ENCODE data around the gene ST6GAL2.

GRCh38 chr2:106800976-106801655, 84.9 kb downstream of the ST6GAL2 start:
- TF ChIP-seq, protein P1, sequence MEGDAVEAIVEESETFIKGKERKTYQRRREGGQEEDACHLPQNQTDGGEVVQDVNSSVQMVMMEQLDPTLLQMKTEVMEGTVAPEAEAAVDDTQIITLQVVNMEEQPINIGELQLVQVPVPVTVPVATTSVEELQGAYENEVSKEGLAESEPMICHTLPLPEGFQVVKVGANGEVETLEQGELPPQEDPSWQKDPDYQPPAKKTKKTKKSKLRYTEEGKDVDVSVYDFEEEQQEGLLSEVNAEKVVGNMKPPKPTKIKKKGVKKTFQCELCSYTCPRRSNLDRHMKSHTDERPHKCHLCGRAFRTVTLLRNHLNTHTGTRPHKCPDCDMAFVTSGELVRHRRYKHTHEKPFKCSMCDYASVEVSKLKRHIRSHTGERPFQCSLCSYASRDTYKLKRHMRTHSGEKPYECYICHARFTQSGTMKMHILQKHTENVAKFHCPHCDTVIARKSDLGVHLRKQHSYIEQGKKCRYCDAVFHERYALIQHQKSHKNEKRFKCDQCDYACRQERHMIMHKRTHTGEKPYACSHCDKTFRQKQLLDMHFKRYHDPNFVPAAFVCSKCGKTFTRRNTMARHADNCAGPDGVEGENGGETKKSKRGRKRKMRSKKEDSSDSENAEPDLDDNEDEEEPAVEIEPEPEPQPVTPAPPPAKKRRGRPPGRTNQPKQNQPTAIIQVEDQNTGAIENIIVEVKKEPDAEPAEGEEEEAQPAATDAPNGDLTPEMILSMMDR (IDR thresholded peaks at IDR 0.05 in 2 of 3, conservative IDR thresholded peaks at IDR 0.05 in 1 of 3; ENCODE audit: insufficient read depth in 2 of 3, low read depth in 1 of 3, low read length in 3 of 3): no peak
- TF ChIP-seq ZNF232 (CRISPR knock-in tag; IDR thresholded peaks at IDR 0.05) (no peak), SMAD1 (IDR thresholded peaks at IDR 0.05; ENCODE audit: low read depth, low read length, partially characterized antibody) (no peak), ELF1 (tag; IDR thresholded peaks at IDR 0.05) (no peak), HCFC1 (IDR thresholded peaks at IDR 0.05; ENCODE audit: low read depth, low read length) (no peak), KDM1A (IDR thresholded peaks at IDR 0.05) (no peak), SNRNP70 (optimal IDR thresholded peaks at IDR 0.05; ENCODE audit: low read depth, low read length) (no peak), HEY1 (CRISPR knock-in tag; IDR thresholded peaks at IDR 0.05; ENCODE audit: borderline replicate concordance) (no peak), POLR2A (conservative IDR thresholded peaks at IDR 0.05) (no peak)
- TF ChIP-seq, protein P2, sequence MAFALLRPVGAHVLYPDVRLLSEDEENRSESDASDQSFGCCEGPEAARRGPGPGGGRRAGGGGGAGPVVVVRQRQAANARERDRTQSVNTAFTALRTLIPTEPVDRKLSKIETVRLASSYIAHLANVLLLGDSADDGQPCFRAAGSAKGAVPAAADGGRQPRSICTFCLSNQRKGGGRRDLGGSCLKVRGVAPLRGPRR (CRISPR knock-in tag; IDR thresholded peaks at IDR 0.05): no peak
